Measurements from ENCODE around the gene SEL1L3.

SEL1L3 gene

DNA sequence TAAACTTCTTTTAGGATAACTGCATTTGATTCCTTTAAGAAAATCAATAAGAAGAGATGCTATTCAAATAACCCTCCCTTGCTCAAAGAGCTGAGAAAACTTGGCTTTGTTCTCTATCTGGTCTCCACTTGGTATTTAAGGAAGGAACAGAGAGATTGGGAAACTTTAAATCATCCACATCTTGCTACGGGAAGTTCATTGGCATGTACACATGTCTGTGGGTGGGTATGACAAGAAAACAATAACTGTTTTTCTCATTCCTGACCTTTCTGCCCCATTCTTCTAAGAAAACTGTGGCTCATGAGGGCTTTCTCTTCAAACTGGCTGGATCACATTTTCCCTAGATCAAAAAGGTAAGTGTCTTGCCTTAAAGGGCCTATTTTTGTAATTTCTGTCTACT is 6.0 kb downstream of the SEL1L3 start:
- no peak for DNase-seq (ENCODE audit: low read depth in 1 of 2, low spot score in 1 of 2)

DNA sequence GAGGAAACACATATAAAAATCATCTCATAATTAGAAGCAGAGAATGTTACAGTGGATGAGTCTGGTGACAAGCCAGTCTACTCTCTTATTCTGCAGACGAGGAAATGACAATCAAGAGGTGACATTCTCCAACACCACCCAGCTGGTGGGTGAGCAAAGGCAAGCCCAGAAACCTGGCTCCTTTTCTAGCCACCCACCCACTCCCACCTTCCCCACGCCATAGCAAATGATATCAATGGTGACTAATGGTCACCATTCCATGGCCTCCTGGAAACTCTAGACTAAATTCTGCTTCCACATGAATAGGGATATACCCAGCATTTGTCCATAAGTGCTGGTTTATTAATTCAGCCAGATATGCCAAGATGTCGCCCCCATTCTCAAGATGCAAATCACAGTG is 10.7 kb downstream of the SEL1L3 start:
- DNase-seq (ENCODE audit: low read depth in 1 of 2, low spot score in 1 of 2) = no peak

DNA sequence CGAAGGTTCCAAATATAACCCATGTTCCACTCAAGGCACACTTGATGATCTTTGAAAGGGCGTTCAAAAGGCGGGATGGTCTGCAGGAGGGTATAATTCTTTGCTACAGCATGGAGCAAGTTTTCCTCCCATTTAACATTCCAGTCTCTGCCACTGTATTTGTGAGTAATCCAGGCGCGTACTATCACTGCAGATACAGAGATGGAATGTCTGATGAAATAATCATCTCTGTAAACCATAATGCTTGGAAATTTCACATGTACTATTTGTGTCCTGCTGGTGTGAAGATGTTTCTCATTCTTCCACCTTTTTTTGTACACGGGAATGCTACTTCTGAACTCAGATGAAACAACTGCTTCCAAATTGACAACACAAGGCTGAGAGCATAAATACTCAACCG is 15.5 kb downstream of the SEL1L3 start:
- DNase-seq (ENCODE audit: low read depth in 1 of 2, low spot score in 1 of 2) = no peak

DNA sequence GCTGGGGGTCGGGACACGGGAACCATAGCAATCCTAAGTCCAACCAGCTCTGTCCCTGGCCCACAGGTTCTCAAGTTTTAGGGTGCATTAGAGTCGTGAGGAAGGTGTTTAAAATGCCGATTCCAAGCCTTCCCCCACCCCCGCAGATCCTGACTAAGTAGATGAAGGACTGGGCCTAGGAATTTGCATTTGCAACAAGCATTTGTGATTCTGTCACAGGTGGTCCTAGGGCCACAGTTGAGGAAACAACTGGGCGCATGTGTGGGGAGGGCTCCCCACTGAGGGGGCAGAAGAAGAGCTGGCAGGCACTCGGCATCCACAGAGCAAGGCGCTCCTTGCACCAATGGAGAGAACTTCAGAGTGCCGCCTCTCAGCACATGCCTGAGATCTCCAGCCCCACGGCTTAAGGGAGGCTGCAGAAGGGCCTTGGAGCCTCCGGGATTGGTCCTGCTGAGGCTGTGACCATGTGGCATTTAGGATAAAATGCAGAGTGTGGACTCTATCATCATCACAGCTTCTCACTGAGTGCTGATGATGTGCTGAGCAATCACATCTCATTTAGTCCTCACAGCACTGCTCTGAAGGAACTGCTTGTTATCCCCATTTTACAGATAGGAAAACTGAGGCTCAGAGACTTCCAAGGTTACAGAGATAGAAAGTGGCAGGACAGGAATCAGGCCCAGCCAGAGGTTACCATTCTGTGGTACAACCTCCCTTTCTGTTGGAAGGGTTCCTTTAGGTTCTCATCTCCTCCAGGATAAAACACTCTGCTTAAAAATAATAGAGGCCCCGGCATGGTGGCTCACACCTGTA is 16.7 kb downstream of the SEL1L3 start:
- DNase-seq (ENCODE audit: low read depth in 1 of 2, low spot score in 1 of 2) = no peak

- DNase-seq (ENCODE audit: low read depth in 1 of 2, low spot score in 1 of 2) = no peak
These were observed 17.7 kb downstream of the SEL1L3 start for GRCh38 chr4:25844961-25845712.

GRCh38 chr4:25843340-25844097 is 19.3 kb downstream of the SEL1L3 start:
- no peak for DNase-seq (ENCODE audit: low read depth in 1 of 2, low spot score in 1 of 2)

DNA sequence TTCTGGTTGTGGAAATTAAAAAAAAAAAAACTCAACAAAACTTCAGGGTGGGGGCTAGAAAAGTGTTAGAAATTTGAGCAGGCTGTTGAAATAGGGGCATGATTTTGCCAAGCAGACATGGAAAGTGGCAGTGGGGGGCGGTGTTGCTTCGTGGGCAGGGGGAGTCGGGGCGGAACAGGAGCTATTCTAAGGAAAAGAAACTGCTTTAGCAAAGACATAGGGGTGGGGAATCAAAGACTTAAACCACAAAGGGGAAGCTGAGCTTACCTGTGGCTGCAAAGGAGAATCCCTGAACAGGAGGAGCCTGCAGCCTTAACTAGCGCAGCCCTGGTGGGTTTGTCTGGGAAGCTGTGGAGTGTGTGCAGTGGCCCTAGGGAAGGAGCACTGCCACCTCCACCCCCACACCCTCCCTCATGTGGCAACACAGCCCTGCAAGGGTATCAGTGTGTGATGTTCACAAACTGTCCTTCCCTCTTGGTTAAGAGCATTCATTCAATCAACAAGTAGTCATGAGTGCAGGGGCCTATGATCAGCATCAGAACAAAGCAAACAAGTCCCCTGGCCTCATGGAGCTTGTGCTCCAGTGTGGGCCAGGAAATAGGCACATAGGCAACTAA is 20.5 kb downstream of the SEL1L3 start:
- no peak for DNase-seq (ENCODE audit: low read depth in 1 of 2, low spot score in 1 of 2)

- DNase-seq (ENCODE audit: low read depth in 1 of 2, low spot score in 1 of 2) = no peak
These were observed 23.1 kb downstream of the SEL1L3 start for GRCh38 chr4:25839687-25840086.

GRCh38 chr4:25839233-25839632 is 23.6 kb downstream of the SEL1L3 start:
- no peak for DNase-seq (ENCODE audit: low read depth in 1 of 2, low spot score in 1 of 2)

- DNase-seq (ENCODE audit: low read depth in 1 of 2, low spot score in 1 of 2) = no peak
These were observed 24.3 kb downstream of the SEL1L3 start for GRCh38 chr4:25838526-25838925.

- DNase-seq (ENCODE audit: low read depth in 1 of 2, low spot score in 1 of 2) = no peak
These were observed 25.7 kb downstream of the SEL1L3 start for GRCh38 chr4:25837107-25837506.

DNA sequence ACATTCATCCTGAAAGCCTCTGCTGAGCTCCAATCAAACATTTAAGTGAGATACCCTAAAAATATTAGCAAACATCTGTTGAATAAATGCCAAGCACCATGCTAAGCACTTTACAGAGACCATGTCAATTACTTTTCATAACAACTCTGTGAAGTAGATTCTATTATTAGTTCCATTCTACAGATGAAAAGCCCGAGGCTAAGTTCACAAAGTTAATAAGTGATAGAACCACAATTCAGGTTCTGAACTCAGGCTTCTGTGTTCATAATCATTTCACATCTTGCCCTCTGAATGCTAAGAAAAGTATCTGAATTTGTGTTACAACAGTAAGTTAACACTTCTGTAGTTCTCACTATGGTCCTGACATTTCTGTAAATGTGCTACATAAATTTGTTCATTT is 27.4 kb downstream of the SEL1L3 start:
- DNase-seq (ENCODE audit: low read depth in 1 of 2, low spot score in 1 of 2) = no peak

DNA sequence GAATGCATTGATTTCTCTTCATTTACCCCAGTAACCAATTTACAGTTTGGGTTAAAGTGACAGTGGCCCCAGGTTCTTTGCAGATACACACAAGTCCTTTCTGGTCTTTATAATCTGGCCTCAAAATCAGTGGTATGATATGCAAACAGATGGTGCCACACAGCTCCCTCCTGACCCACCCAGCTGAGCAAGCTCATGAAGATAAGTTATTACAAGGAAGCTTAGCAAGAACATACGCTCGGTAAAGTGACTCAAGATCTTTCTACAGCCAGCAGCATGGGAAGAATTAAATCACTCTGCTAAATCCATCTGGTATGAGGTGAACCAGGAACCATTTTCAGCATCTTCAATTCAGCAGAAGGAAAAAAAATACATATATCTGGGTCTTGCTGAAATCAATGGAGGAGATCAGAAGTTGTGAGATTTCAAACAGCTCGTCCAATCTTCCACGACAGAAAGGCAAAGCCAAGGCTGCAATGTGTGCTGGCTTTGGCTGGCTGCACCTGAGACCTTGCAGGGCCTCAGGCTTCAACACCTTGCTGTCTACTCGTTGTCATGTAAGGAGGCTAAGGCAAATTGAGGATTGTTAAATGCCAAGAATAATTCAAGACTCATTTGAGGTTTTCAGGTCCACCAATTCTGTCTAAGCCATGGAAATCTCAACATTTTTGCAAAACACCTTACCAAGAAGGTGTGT is 28.2 kb downstream of the SEL1L3 start:
- DNase-seq (ENCODE audit: low read depth in 1 of 2, low spot score in 1 of 2) = no peak

GRCh38 chr4:25830548-25830947 is 32.2 kb downstream of the SEL1L3 start:
- no peak for DNase-seq (ENCODE audit: low read depth in 1 of 2, low spot score in 1 of 2)

- DNase-seq (ENCODE audit: low read depth in 1 of 2, low spot score in 1 of 2) = no peak
These were observed 34.9 kb downstream of the SEL1L3 start for GRCh38 chr4:25827897-25828296.

DNA sequence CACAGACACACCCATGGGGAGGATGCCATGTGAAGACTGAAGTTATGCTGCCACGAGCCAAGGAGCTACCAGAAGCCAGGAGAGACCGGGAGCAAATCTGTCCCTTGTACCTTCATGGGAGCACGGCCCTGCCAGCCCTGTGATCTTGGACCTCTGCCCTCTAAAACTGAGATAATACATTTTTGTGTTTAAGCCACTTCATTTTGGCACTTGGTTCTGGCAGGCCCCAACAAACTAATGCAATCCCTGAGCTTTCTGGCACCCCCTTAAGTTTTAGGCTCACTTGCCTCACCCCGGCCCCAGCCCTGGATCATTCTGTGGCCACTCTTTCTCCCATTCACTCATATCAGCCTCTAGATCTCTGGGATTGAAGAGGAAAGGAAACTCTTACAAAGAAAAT is 35.4 kb downstream of the SEL1L3 start:
- no peak for DNase-seq (ENCODE audit: low read depth in 1 of 2, low spot score in 1 of 2)

DNA sequence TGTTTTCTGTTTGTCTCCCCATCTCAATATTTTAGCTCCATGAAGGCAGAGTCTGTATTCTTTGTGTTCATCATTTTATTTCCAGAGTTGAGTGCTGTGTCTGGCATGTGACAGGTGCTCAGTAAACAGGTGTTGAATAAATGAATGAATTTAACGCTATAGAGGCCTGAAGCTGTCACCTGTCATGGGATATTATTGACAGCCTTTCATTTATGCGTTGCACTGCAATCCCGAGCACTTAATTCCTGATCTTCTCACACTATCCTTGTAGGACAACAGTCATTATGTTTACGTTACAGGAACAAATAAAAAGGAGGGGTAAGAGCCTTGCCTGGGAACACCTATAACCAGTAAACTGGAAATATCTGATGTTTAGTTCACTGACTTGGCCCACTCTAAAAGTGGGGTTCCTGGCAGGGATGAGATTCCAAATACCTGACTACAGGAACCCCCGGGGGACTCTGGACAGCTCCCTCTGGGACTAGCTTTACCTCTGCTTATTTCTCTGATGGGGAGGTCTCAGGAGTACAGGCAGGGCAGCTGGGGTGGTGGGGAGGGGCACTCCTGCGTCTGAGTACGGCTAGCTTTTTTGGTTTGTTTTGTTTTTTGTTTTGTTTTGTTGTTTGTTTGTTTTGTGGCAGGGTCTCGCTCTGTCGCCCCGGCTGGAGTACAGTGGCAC is 36.6 kb downstream of the SEL1L3 start:
- DNase-seq (ENCODE audit: low read depth in 1 of 2, low spot score in 1 of 2) = no peak

- no peak for DNase-seq (ENCODE audit: low read depth in 1 of 2, low spot score in 1 of 2)
These were observed 39.2 kb downstream of the SEL1L3 start for GRCh38 chr4:25823632-25824031.

- DNase-seq (ENCODE audit: low read depth in 1 of 2, low spot score in 1 of 2) = no peak
These were observed 40.9 kb downstream of the SEL1L3 start for GRCh38 chr4:25821899-25822298.

- no peak for DNase-seq (ENCODE audit: low read depth in 1 of 2, low spot score in 1 of 2)
These were observed 41.5 kb downstream of the SEL1L3 start for GRCh38 chr4:25821267-25821666.
